ENCODE results near the gene ACAA2.

GRCh38 chr18:49850636-49851035 lies 37.3 kb upstream of the ACAA2 start:
- TF ChIP-seq POLR2AphosphoS5 (IDR thresholded peaks at IDR 0.05; ENCODE audit: low read depth) (no peak), CTCF (IDR thresholded peaks at IDR 0.05; ENCODE audit: insufficient read depth, low read length) (no peak), REST (IDR thresholded peaks at IDR 0.05; ENCODE audit: insufficient replicate concordance, low read depth) (no peak), GABPA (IDR thresholded peaks at IDR 0.05; ENCODE audit: low read depth) (no peak)
